SK-N-SH (cell line): ENCODE results near the gene MYOT. TPM values are rescaled to one million over a fixed set of nuclear protein-coding genes. Genes with fewer than 3 reads are reported as not detected.

Experiments
- CTCF ChIA-PET: fragments of 300-600, 350-600 bp; formaldehyde crosslinking; extraction: SDS; loops from one replicate; lab custom pipeline; 2021; lab: Yijun Ruan, JAX
- POLR2A ChIA-PET: fragments of 350-600 bp; sonication (Branson Sonifier 250); formaldehyde crosslinking; extraction: SDS; loops from one replicate; lab custom pipeline; 2020; ENCODE audit warnings: antibody characterized with exemption, inconsistent platforms; lab: Yijun Ruan, JAX
- DNase-seq: peaks from one replicate; pipeline ENCODE4 v3.0.0; 2012
- H2AFZ ChIP-seq: fragments of 200-600 bp; sonication (generic); 2 replicates; pipeline ENCODE4 v1.8.1; 2016; ENCODE audit warnings: antibody characterized with exemption, mild to moderate bottlenecking, low read depth
- H3F3A ChIP-seq: fragments of 200-600 bp; sonication (generic); replicated peaks from 2 replicates; pipeline ENCODE3; 2016; ENCODE audit warnings: antibody characterized with exemption, mild to moderate bottlenecking; ENCODE audit not compliant: insufficient read depth
- H3K27ac ChIP-seq, 2 experiments: fragments of 200-500 bp in 1 of 2; fragments of 200-600 bp in 1 of 2; sonication (Bioruptor generic) in 1 of 2; sonication (generic), shearing (Covaris generic) in 1 of 2; 2 replicates each; pipeline versions ENCODE4 v1.5.1 to v1.6.1; 2014 to 2016; ENCODE audit warnings: low read depth in 2 of 2, inconsistent platforms in 1 of 2, low read length in 1 of 2, mild to moderate bottlenecking in 1 of 2, mixed read lengths in 1 of 2
- H3K27me3 ChIP-seq: fragments of 200-600 bp; sonication (generic), shearing (Covaris generic); 2 replicates; pipeline ENCODE4 v1.6.1; 2016; ENCODE audit warnings: mixed run types; ENCODE audit not compliant: insufficient read depth
- H3K36me3 ChIP-seq, 2 experiments: fragments of 200-500 bp in 1 of 2; fragments of 200-600 bp in 1 of 2; sonication (Bioruptor generic) in 1 of 2; sonication (generic) in 1 of 2; replicated peaks in 1 of 2; 2 replicates each; pipeline versions ENCODE3 to v1.5.1; 2014 to 2016; ENCODE audit warnings: low read length in 1 of 2, mild to moderate bottlenecking in 1 of 2; ENCODE audit not compliant: insufficient read depth in 2 of 2, control insufficient read depth in 1 of 2
- H3K4me1 ChIP-seq, 2 experiments: fragments of 200-500 bp in 1 of 2; fragments of 200-600 bp in 1 of 2; sonication (Bioruptor generic) in 1 of 2; sonication (generic), shearing (Covaris generic) in 1 of 2; 2 replicates each; pipeline versions ENCODE4 v1.5.1 to v1.6.1; 2014 to 2016; ENCODE audit warnings: low read depth in 1 of 2, low read length in 1 of 2, mixed run types in 1 of 2; ENCODE audit not compliant: insufficient read depth in 2 of 2, control insufficient read depth in 1 of 2
- H3K4me2 ChIP-seq: fragments of 200-600 bp; sonication (generic), shearing (Covaris generic); 2 replicates; pipeline ENCODE4 v1.6.1; 2017; ENCODE audit warnings: mixed run types
- H3K4me3 ChIP-seq, 2 experiments: fragments of 200-500 bp in 1 of 2; fragments of 200-600 bp in 1 of 2; sonication (Bioruptor generic) in 1 of 2; sonication (generic), shearing (Covaris generic) in 1 of 2; 2 replicates each; pipeline versions ENCODE4 v1.5.1 to v1.8.1; 2014 to 2016; ENCODE audit warnings: low read depth in 2 of 2, inconsistent platforms in 1 of 2, low read length in 1 of 2, mild to moderate bottlenecking in 1 of 2, mixed read lengths in 1 of 2, moderate library complexity in 1 of 2
- H3K79me2 ChIP-seq: fragments of 200-600 bp; sonication (generic); 2 replicates; pipeline ENCODE4 v1.8.1; 2017; ENCODE audit warnings: mild to moderate bottlenecking; ENCODE audit not compliant: insufficient read depth
- H3K9ac ChIP-seq: fragments of 200-600 bp; sonication (generic); 2 replicates; pipeline ENCODE4 v1.6.1; 2017; ENCODE audit warnings: mixed run types
- H3K9me2 ChIP-seq: fragments of 200-600 bp; sonication (generic); 2 replicates; pipeline ENCODE4 v1.6.1; 2017; ENCODE audit warnings: mixed run types
- H3K9me3 ChIP-seq: fragments of 200-600 bp; sonication (generic); 2 replicates; pipeline ENCODE4 v1.6.1; 2017; ENCODE audit warnings: mixed run types, mild to moderate bottlenecking, moderate library complexity
- H4K20me1 ChIP-seq: fragments of 200-600 bp; sonication (generic); 2 replicates; pipeline ENCODE4 v1.6.1; 2017; ENCODE audit warnings: mild to moderate bottlenecking, mixed run types; ENCODE audit not compliant: insufficient read depth
- CHD2 ChIP-seq: fragments of 150-350 bp; IDR thresholded peaks from 2 replicates; pipeline ENCODE4 v1.6.1; 2018; ENCODE audit warnings: low read length; ENCODE audit not compliant: partially characterized antibody
- EZH2phosphoT487 ChIP-seq: fragments of 200-600 bp; sonication (generic); IDR thresholded peaks from 2 replicates; pipeline ENCODE4 v1.6.1; 2017; ENCODE audit warnings: low read depth, mixed run types, mild to moderate bottlenecking, antibody characterized with exemption, moderate library complexity, borderline replicate concordance
- FOSL2 ChIP-seq: IDR thresholded peaks from 2 replicates; pipeline ENCODE4 v1.4.0; 2012; ENCODE audit warnings: low read depth, mild to moderate bottlenecking, moderate library complexity, borderline replicate concordance
- FOXM1 ChIP-seq: IDR thresholded peaks from 2 replicates; pipeline ENCODE4 v1.4.0; 2012; ENCODE audit warnings: low read depth, mild to moderate bottlenecking
- JUND ChIP-seq: IDR thresholded peaks from 2 replicates; pipeline ENCODE4 v1.4.0; 2012
- MAX ChIP-seq: IDR thresholded peaks from 2 replicates; pipeline ENCODE4 v1.4.0; 2012; ENCODE audit warnings: low read depth
- NFIC ChIP-seq: IDR thresholded peaks from 2 replicates; pipeline ENCODE4 v1.4.0; 2012; ENCODE audit warnings: borderline replicate concordance
- NRF1 ChIP-seq: IDR thresholded peaks from 2 replicates; pipeline ENCODE4 v1.6.1; 2012; ENCODE audit warnings: low read depth, mild to moderate bottlenecking, low read length
- RAD21 ChIP-seq: IDR thresholded peaks from 2 replicates; pipeline ENCODE4 v1.6.1; 2012; ENCODE audit warnings: mild to moderate bottlenecking, low read length
- RCOR1 ChIP-seq: fragments of 150-350 bp; IDR thresholded peaks from 2 replicates; pipeline ENCODE4 v1.6.1; 2017; ENCODE audit warnings: antibody characterized with exemption, low read length
- SIN3A ChIP-seq: IDR thresholded peaks from 2 replicates; pipeline ENCODE4 v1.6.1; 2012; ENCODE audit warnings: low read depth, mild to moderate bottlenecking, low read length, moderate library complexity, borderline replicate concordance
- TCF12 ChIP-seq: IDR thresholded peaks from 2 replicates; pipeline ENCODE4 v1.4.0; 2012
- TEAD4 ChIP-seq: IDR thresholded peaks from 2 replicates; pipeline ENCODE4 v1.4.0; 2012; ENCODE audit warnings: mild to moderate bottlenecking, borderline replicate concordance; ENCODE audit not compliant: insufficient read depth
- YY1 ChIP-seq: IDR thresholded peaks from 2 replicates; pipeline ENCODE4 v1.4.0; 2012; ENCODE audit warnings: low read depth, mild to moderate bottlenecking
- WGBS: methylation state at CpG from one replicate; pipeline ENCODE4 v1.1.6; 2017; ENCODE audit warnings: low lambda C conversion rate; 5-methylcytosine and 5-hydroxymethylcytosine counted together
- polyA plus RNA-seq, 3 experiments: library from polyadenylated mRNA; depleted of rRNA; stranded (reverse); fragments of >200 nt; gene quantifications; 2 replicates each; pipeline ENCODE4 v1.2.3, GENCODE V29; 2012
- TF ChIP-seq, protein P1 (sequence below): IDR thresholded peaks from 2 replicates; pipeline ENCODE4; 2012
- TF ChIP-seq, protein P2 (sequence below): fragments of 150-350 bp; IDR thresholded peaks from 2 replicates; pipeline ENCODE4 v1.6.1; 2016; ENCODE audit warnings: mild to moderate bottlenecking, low read depth, low read length
- TF ChIP-seq, protein P3 (sequence below): IDR thresholded peaks from 2 replicates; pipeline ENCODE4 v1.6.1; 2012; ENCODE audit warnings: mild to moderate bottlenecking, low read depth, low read length, moderate library complexity

The MYOT gene
- polyA plus RNA-seq, 1 of the 3 experiments (the other 2 are of a cell fraction) = 0.02 TPM

GRCh38 chr5:137822984-137823383, 44.7 kb upstream of the MYOT start:
- H3K27ac ChIP-seq = no peak overlapping the region
- no peaks in the 10 kb centered on the region for H3K79me2 ChIP-seq
- POLR2A ChIA-PET = no interaction called here
- WGBS = 90% methylated on average over 1 of the region's 1 CpG
- H3K9ac ChIP-seq = no peak overlapping the region
- CTCF ChIA-PET = interaction anchor here (1.1 to 2.1 kb wide), 6 partner anchors 10 to 193 kb away, joined by 4 to 33 read pairs (median 4); no protein-coding TSS in a partner anchor
- H3K4me2 ChIP-seq = no peak overlapping the region
- H3K27me3 ChIP-seq = no peaks in the 10 kb centered on the region
- H3K9me2 ChIP-seq = no peaks in the 10 kb centered on the region
- H4K20me1 ChIP-seq = no peaks in the 10 kb centered on the region
- 0 out of 2 replicates have a peak, but pooled peaks cover 6% of the 10 kb centered on the region for H3K9me3 ChIP-seq
- H3K4me3 ChIP-seq = no peak overlapping the region
- no peaks in the 10 kb centered on the region for H3K4me1 ChIP-seq
- H3F3A ChIP-seq = no peaks in the 10 kb centered on the region
- TF ChIP-seq FOXM1 (no peak), SIN3A (no peak), MAX (no peak), RAD21 (no peak), EZH2phosphoT487 (no peak), RCOR1 (no peak), TEAD4 (no peak), FOSL2 (no peak), TCF12 (no peak), NFIC (no peak), YY1 (no peak), NRF1 (no peak), CHD2 (no peak), JUND (no peak)
- TF ChIP-seq, protein P1, sequence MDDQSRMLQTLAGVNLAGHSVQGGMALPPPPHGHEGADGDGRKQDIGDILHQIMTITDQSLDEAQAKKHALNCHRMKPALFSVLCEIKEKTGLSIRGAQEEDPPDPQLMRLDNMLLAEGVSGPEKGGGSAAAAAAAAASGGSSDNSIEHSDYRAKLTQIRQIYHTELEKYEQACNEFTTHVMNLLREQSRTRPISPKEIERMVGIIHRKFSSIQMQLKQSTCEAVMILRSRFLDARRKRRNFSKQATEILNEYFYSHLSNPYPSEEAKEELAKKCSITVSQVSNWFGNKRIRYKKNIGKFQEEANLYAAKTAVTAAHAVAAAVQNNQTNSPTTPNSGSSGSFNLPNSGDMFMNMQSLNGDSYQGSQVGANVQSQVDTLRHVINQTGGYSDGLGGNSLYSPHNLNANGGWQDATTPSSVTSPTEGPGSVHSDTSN = no peak
- TF ChIP-seq, protein P2, sequence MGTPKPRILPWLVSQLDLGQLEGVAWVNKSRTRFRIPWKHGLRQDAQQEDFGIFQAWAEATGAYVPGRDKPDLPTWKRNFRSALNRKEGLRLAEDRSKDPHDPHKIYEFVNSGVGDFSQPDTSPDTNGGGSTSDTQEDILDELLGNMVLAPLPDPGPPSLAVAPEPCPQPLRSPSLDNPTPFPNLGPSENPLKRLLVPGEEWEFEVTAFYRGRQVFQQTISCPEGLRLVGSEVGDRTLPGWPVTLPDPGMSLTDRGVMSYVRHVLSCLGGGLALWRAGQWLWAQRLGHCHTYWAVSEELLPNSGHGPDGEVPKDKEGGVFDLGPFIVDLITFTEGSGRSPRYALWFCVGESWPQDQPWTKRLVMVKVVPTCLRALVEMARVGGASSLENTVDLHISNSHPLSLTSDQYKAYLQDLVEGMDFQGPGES = no peak
- TF ChIP-seq, protein P3, sequence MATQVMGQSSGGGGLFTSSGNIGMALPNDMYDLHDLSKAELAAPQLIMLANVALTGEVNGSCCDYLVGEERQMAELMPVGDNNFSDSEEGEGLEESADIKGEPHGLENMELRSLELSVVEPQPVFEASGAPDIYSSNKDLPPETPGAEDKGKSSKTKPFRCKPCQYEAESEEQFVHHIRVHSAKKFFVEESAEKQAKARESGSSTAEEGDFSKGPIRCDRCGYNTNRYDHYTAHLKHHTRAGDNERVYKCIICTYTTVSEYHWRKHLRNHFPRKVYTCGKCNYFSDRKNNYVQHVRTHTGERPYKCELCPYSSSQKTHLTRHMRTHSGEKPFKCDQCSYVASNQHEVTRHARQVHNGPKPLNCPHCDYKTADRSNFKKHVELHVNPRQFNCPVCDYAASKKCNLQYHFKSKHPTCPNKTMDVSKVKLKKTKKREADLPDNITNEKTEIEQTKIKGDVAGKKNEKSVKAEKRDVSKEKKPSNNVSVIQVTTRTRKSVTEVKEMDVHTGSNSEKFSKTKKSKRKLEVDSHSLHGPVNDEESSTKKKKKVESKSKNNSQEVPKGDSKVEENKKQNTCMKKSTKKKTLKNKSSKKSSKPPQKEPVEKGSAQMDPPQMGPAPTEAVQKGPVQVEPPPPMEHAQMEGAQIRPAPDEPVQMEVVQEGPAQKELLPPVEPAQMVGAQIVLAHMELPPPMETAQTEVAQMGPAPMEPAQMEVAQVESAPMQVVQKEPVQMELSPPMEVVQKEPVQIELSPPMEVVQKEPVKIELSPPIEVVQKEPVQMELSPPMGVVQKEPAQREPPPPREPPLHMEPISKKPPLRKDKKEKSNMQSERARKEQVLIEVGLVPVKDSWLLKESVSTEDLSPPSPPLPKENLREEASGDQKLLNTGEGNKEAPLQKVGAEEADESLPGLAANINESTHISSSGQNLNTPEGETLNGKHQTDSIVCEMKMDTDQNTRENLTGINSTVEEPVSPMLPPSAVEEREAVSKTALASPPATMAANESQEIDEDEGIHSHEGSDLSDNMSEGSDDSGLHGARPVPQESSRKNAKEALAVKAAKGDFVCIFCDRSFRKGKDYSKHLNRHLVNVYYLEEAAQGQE = no peak
- TF ChIP-seq, all 33 proteins: peak for 0
- H2AFZ ChIP-seq = no peak overlapping the region
- H3K36me3 ChIP-seq = no peaks in the 10 kb centered on the region
- DNase-seq = no peak
